Middle frontal gyrus (tissue), 1 donor: ENCODE data around the gene IFRD2.
"Not testable (repeated sequence)": the region's sequence is repeated elsewhere in the genome, so short reads cannot be mapped to it uniquely, and the experiment has no call there.

ENCODE experiments used
- DNase-seq: peaks from one replicate; pipeline ENCODE4 v3.0.0-alpha.2; 2015; ENCODE audit warnings: low spot score; ENCODE audit errors: extremely low spot score

The IFRD2 gene

GRCh38 chr3:50286322-50287227 lies 5.7 kb downstream of the IFRD2 start:
- DNase-seq: no peak

GRCh38 chr3:50284121-50284520 lies 8.1 kb downstream of the IFRD2 start:
- not testable (repeated sequence) for DNase-seq

GRCh38 chr3:50279255-50280016 lies 12.8 kb downstream of the IFRD2 start:
- DNase-seq: no peak

- DNase-seq: no peak
Measured at GRCh38 chr3:50278880-50279224, 13.4 kb downstream of the IFRD2 start, which contains the start of gene LSMEM2. LSMEM2 (plus strand) TSS chr3:50279087; CDS start chr3:50279114, 27 bp downstream.

- no peak for DNase-seq
Measured at GRCh38 chr3:50278123-50278879, 13.9 kb downstream of the IFRD2 start.

- DNase-seq: no peak
Measured at GRCh38 chr3:50276762-50277101, 15.5 kb downstream of the IFRD2 start.

GRCh38 chr3:50275996-50276761 lies 16.1 kb downstream of the IFRD2 start:
- DNase-seq: no peak

- DNase-seq: no peak
Measured at GRCh38 chr3:50275141-50275995, 16.9 kb downstream of the IFRD2 start.

GRCh38 chr3:50274371-50275104 lies 17.7 kb downstream of the IFRD2 start:
- DNase-seq: no peak

- no peak for DNase-seq
Measured at GRCh38 chr3:50273689-50274065, 18.6 kb downstream of the IFRD2 start.

GRCh38 chr3:50272911-50273688 lies 19.1 kb downstream of the IFRD2 start:
- DNase-seq: peak; percentile 80

GRCh38 chr3:50272538-50272910 lies 19.7 kb downstream of the IFRD2 start:
- not testable (repeated sequence) for DNase-seq

- no peak for DNase-seq
Measured at GRCh38 chr3:50271314-50271936, 20.8 kb downstream of the IFRD2 start.

GRCh38 chr3:50270422-50271224 lies 21.6 kb downstream of the IFRD2 start:
- no peak for DNase-seq

GRCh38 chr3:50269977-50270413 lies 22.2 kb downstream of the IFRD2 start:
- no peak for DNase-seq

- no peak for DNase-seq
Measured at GRCh38 chr3:50269460-50269859, 22.8 kb downstream of the IFRD2 start.

GRCh38 chr3:50268703-50269451 lies 23.4 kb downstream of the IFRD2 start, which contains the start of gene SEMA3B:
SEMA3B (plus strand) TSS chr3:50269147; CDS start chr3:50269241, 94 bp downstream.
- no peak for DNase-seq
